Liver (tissue), 3 donors: ENCODE data around the gene CCL28.

ENCODE experiments used
- ATF3 ChIP-seq: IDR thresholded peaks from 2 replicates; pipeline ENCODE4 v1.6.1; 2016; ENCODE audit warnings: antibody characterized with exemption
- CTCF ChIP-seq: fragments of 150-350 bp; IDR thresholded peaks from 2 replicates; pipeline ENCODE4 v1.5.1; 2017; ENCODE audit warnings: improper control_type of control experiment, low read depth, low read length; ENCODE audit not compliant: missing input control
- FOXA2 ChIP-seq: IDR thresholded peaks from 2 replicates; pipeline ENCODE4 v1.6.1; 2016; ENCODE audit warnings: antibody characterized with exemption
- GABPA ChIP-seq, 2 donors: IDR thresholded peaks in 1 of 2; conservative IDR thresholded peaks in 1 of 2; 2 replicates each; pipeline ENCODE4 v1.6.1; 2016; ENCODE audit warnings: antibody characterized with exemption in 2 of 2, mild to moderate bottlenecking in 1 of 2, moderate library complexity in 1 of 2
- JUND ChIP-seq, 2 donors: IDR thresholded peaks; 2 replicates each; pipeline ENCODE4 v1.6.1; 2016; ENCODE audit warnings: antibody characterized with exemption in 2 of 2
- MAX ChIP-seq: IDR thresholded peaks from 2 replicates; pipeline ENCODE4 v1.6.1; 2016; ENCODE audit warnings: antibody characterized with exemption
- RAD21 ChIP-seq, 2 donors: IDR thresholded peaks; 2 replicates each; pipeline ENCODE4 v1.6.1; 2016; ENCODE audit warnings: antibody characterized with exemption in 2 of 2, mild to moderate bottlenecking in 2 of 2
- REST ChIP-seq: IDR thresholded peaks from 2 replicates; pipeline ENCODE4 v1.6.1; 2016; ENCODE audit warnings: antibody characterized with exemption, mild to moderate bottlenecking
- SP1 ChIP-seq: IDR thresholded peaks from 2 replicates; pipeline ENCODE4 v1.6.1; 2018; ENCODE audit warnings: antibody characterized with exemption, mild to moderate bottlenecking
- TAF1 ChIP-seq: conservative IDR thresholded peaks from 2 replicates; pipeline ENCODE4 v1.6.1; 2016; ENCODE audit warnings: antibody characterized with exemption, mild to moderate bottlenecking
- YY1 ChIP-seq: IDR thresholded peaks from 2 replicates; pipeline ENCODE4 v1.6.1; 2016; ENCODE audit warnings: antibody characterized with exemption, mild to moderate bottlenecking
- ZBTB33 ChIP-seq: IDR thresholded peaks from 2 replicates; pipeline ENCODE4 v1.6.1; 2016; ENCODE audit warnings: antibody characterized with exemption
- donor health status: healthy.
- donor health status: healthy.

GRCh38 chr5:43338862-43339261, 73.3 kb downstream of the CCL28 start:
- TF ChIP-seq CTCF (no peak), REST (no peak), YY1 (no peak), RAD21 (IDR thresholded peaks at IDR 0.05) (no peak), JUND (IDR thresholded peaks at IDR 0.05) (no peak), TAF1 (no peak), GABPA (IDR thresholded peaks at IDR 0.05 in 1 of 2, conservative IDR thresholded peaks at IDR 0.05 in 1 of 2) (no peak), FOXA2 (no peak), ZBTB33 (no peak), ATF3 (no peak), MAX (no peak), SP1 (no peak)
